K562 (cell line): ENCODE results near the gene STIM1. TPM values are rescaled to one million over a fixed set of nuclear protein-coding genes. Genes with fewer than 3 reads are reported as not detected.

ENCODE experiments used
- ATAC-seq: fragments of 200-7000 bp; cut with Tn5 transposase; 3 replicates; pipeline ENCODE4 v1.9.1; 2020; ENCODE audit warnings: moderate library complexity
- BruUV-seq: library from RNA; stranded (reverse); fragments of 400-500 nt; replicated peaks from 2 replicates; lab custom pipeline; 2021; lab: Mats Ljungman, UMichigan
- CTCF ChIA-PET: fragments of 300-600 bp; formaldehyde crosslinking; extraction: SDS; loops from one replicate; lab custom pipeline; 2021; ENCODE audit warnings: low intra/inter-chr PET ratio; lab: Yijun Ruan, JAX
- POLR2A ChIA-PET: fragments of 300-600, 350-650 bp; sonication (Branson Sonifier 250); formaldehyde crosslinking; extraction: SDS; loops from one replicate; lab custom pipeline; 2021; ENCODE audit warnings: antibody characterized with exemption, inconsistent platforms; lab: Yijun Ruan, JAX
- DNase-seq, 4 experiments: peaks; one replicate each; pipeline versions ENCODE4 v3.0.0 to v3.0.0-alpha.2; 2011 to 2018; ENCODE audit warnings: low spot score in 3 of 4, mixed read lengths in 3 of 4; ENCODE audit errors: extremely low read depth in 1 of 4
- FAIRE-seq: peaks from 2 replicates; lab custom pipeline; 2011; peaks lifted over from hg19 to GRCh38; lab: Jason Lieb, UNC
- H2AFZ ChIP-seq: 2 replicates; pipeline ENCODE4 v1.6.0; 2011; ENCODE audit warnings: low read depth, low read length, control low read depth, inconsistent platforms
- H3K27ac ChIP-seq: fragments of 200-600 bp; 3 replicates; pipeline ENCODE4 v1.8.0; 2011; ENCODE audit warnings: low read depth, mild to moderate bottlenecking, control low read depth, inconsistent platforms, low read length, moderate library complexity, mixed read lengths; ENCODE audit errors: extremely low read depth
- H3K27me3 ChIP-seq, 2 experiments: fragments of 300-600 bp in 1 of 2; 2 replicates in 1 of 2; 3 replicates in 1 of 2; pipeline versions ENCODE4 v1.6.0 to v1.8.0; 2011; ENCODE audit warnings: inconsistent platforms in 2 of 2, low read length in 2 of 2, mild to moderate bottlenecking in 1 of 2, mixed read lengths in 1 of 2, moderate library complexity in 1 of 2; ENCODE audit not compliant: control insufficient read depth in 2 of 2, insufficient read depth in 2 of 2
- H3K36me3 ChIP-seq: fragments of 300-600 bp; 3 replicates; pipeline ENCODE4 v1.8.0; 2011; ENCODE audit warnings: mild to moderate bottlenecking, low read length, inconsistent platforms; ENCODE audit not compliant: control insufficient read depth, insufficient read depth
- H3K4me1 ChIP-seq, 2 experiments: fragments of 200-600 bp in 1 of 2; replicated peaks in 1 of 2; 2 replicates in 1 of 2; 3 replicates in 1 of 2; pipeline versions ENCODE4 v1.5.1 to v1.8.0; 2011; ENCODE audit warnings: inconsistent platforms in 2 of 2, low read length in 2 of 2, mild to moderate bottlenecking in 1 of 2, mixed read lengths in 1 of 2, moderate library complexity in 1 of 2; ENCODE audit not compliant: control insufficient read depth in 2 of 2, insufficient read depth in 2 of 2
- H3K4me2 ChIP-seq: 2 replicates; pipeline ENCODE4 v1.6.1; 2011; ENCODE audit warnings: low read length, control low read depth, inconsistent platforms, mixed read lengths; ENCODE audit not compliant: insufficient read depth
- H3K4me3 ChIP-seq: fragments of 200-600 bp; sonication (generic), shearing (Covaris generic); 2 replicates; pipeline ENCODE4 v1.5.1; 2016; ENCODE audit warnings: control low read depth, inconsistent platforms
- H3K79me2 ChIP-seq: fragments of 200-600 bp; 3 replicates; pipeline ENCODE4 v1.8.0; 2011; ENCODE audit warnings: low read length, inconsistent platforms; ENCODE audit not compliant: control insufficient read depth, insufficient read depth
- H3K9ac ChIP-seq, 2 experiments: 2 replicates each; pipeline versions ENCODE4 v1.6.0 to v1.6.1; 2011; ENCODE audit warnings: low read depth in 2 of 2, low read length in 2 of 2, control low read depth in 1 of 2, inconsistent platforms in 1 of 2, mild to moderate bottlenecking in 1 of 2, mixed read lengths in 1 of 2; ENCODE audit not compliant: insufficient read depth in 1 of 2
- H3K9me1 ChIP-seq: one replicate; pipeline ENCODE4 v1.6.0; 2011; ENCODE audit warnings: inconsistent platforms, mild to moderate bottlenecking, low read length, moderate library complexity; ENCODE audit not compliant: control insufficient read depth, insufficient read depth
- H3K9me3 ChIP-seq: replicated peaks from 2 replicates; pipeline ENCODE4 v1.5.1; 2011; ENCODE audit warnings: low read depth, low read length, inconsistent platforms; ENCODE audit not compliant: control insufficient read depth, insufficient read depth
- H4K20me1 ChIP-seq: replicated peaks from 2 replicates; pipeline ENCODE4 v1.6.1; 2011; ENCODE audit warnings: low read length, inconsistent platforms, mixed read lengths; ENCODE audit not compliant: control insufficient read depth, insufficient read depth
- BMI1 ChIP-seq: fragments of 150-350 bp; IDR thresholded peaks from 2 replicates; pipeline ENCODE4 v1.6.1; 2014; ENCODE audit warnings: low read length
- CBFA2T3 ChIP-seq: fragments of 450-650 bp; IDR thresholded peaks from 2 replicates; pipeline ENCODE4 v1.6.1; 2017
- CREB3 ChIP-seq: fragments of 450-650 bp; conservative IDR thresholded peaks from 2 replicates; pipeline ENCODE4 v1.6.1; 2016; ENCODE audit warnings: missing genetic modification characterization, low read depth, mild to moderate bottlenecking, missing compliant biosample characterization, moderate library complexity
- E2F3 ChIP-seq: fragments of 250-450 bp; sonication (Bioruptor Pico); IDR thresholded peaks from 2 replicates; pipeline ENCODE4 v1.4.0; 2020; ENCODE audit warnings: mild to moderate bottlenecking
- GABPA ChIP-seq: fragments of 200-800 bp; sonication (Bioruptor generic); conservative IDR thresholded peaks from 2 replicates; pipeline ENCODE4 v1.6.1; 2016; ENCODE audit warnings: low read depth, missing genetic modification characterization, missing compliant biosample characterization
- GATA2 ChIP-seq: sonication (generic); formaldehyde crosslinking; IDR thresholded peaks from 2 replicates; pipeline ENCODE4 v1.4.0; 2020; ENCODE audit warnings: mild to moderate bottlenecking, missing genetic modification reagents
- MEF2A ChIP-seq: IDR thresholded peaks from 2 replicates; pipeline ENCODE4 v1.6.1; 2011; ENCODE audit warnings: low read depth, mild to moderate bottlenecking, low read length, moderate library complexity; ENCODE audit not compliant: control insufficient read depth
- PCBP1 ChIP-seq: fragments of 200-400 bp; formaldehyde crosslinking; IDR thresholded peaks from 2 replicates; pipeline ENCODE4 v1.6.1; 2018; ENCODE audit warnings: mild to moderate bottlenecking, low read depth, low read length; ENCODE audit not compliant: poor library complexity, severe bottlenecking
- PCBP2 ChIP-seq: fragments of 200-400 bp; formaldehyde crosslinking; IDR thresholded peaks from 2 replicates; pipeline ENCODE4 v1.6.1; 2018; ENCODE audit warnings: low read length, low read depth, mild to moderate bottlenecking, moderate library complexity; ENCODE audit not compliant: poor library complexity, severe bottlenecking
- RBM15 ChIP-seq: fragments of 200-400 bp; formaldehyde crosslinking; IDR thresholded peaks from 2 replicates; pipeline ENCODE4 v1.6.1; 2018; ENCODE audit warnings: mild to moderate bottlenecking, low read length, moderate library complexity; ENCODE audit not compliant: insufficient read depth
- RUNX1 ChIP-seq: sonication (generic); IDR thresholded peaks from 2 replicates; pipeline ENCODE4 v1.6.1; 2016; ENCODE audit warnings: antibody characterized with exemption, low read depth
- TCF7 ChIP-seq: sonication (generic); IDR thresholded peaks from 2 replicates; pipeline ENCODE4 v1.6.1; 2016; ENCODE audit warnings: antibody characterized with exemption, borderline replicate concordance
- YBX1 ChIP-seq: fragments of 450-650 bp; IDR thresholded peaks from 2 replicates; pipeline ENCODE4 v1.7.1; 2016; ENCODE audit warnings: mild to moderate bottlenecking
- ZNF239 ChIP-seq: fragments of 250-450 bp; sonication (Bioruptor Pico); IDR thresholded peaks from 2 replicates; pipeline ENCODE4 v1.4.0; 2020; ENCODE audit warnings: mild to moderate bottlenecking
- ZNF354B ChIP-seq: fragments of 250-450 bp; sonication (Bioruptor Pico); IDR thresholded peaks from 2 replicates; pipeline ENCODE4 v1.4.0; 2020
- WGBS: fragments of 100-300 bp; shearing (Covaris generic); methylation state at CpG from one replicate; pipeline ENCODE4 v1.1.6; 2016; ENCODE audit warnings: low coverage, mixed read lengths; ENCODE audit not compliant: insufficient coverage; ENCODE audit errors: missing lambda C conversion rate; 5-methylcytosine and 5-hydroxymethylcytosine counted together
- in situ Hi-C: fragments of 300-500 bp; cut with MboI; formaldehyde crosslinking; loops from 4 replicates; pipeline ENCODE4 v1.15.0; 2018; ENCODE audit warnings: inconsistent platforms, mixed read lengths
- intact Hi-C: fragments of 100-400 bp; cut with micrococcal nuclease; formaldehyde crosslinking; loops from 2 replicates; pipeline ENCODE4 v1.14.2; 2022
- polyA plus RNA-seq, 8 experiments: library from polyadenylated mRNA; depleted of rRNA in 4 of 8; stranded (reverse) in 5 of 8; unstranded in 3 of 8; fragments of >200 nt; fragmentation: Nextera tagmentation in 2 of 8; fragmentation: Illumina TruSeq in 1 of 8; extraction: Ambion mirVana in 2 of 8; extraction: Trizol in 1 of 8; gene quantifications; 2 replicates each; pipeline versions ENCODE4 v1.2.1 to v1.2.3, GENCODE V29; 2011 to 2014; ENCODE audit warnings: inconsistent platforms in 1 of 8, missing spikeins in 1 of 8
- total RNA-seq, 7 experiments: library from RNA; depleted of rRNA in 6 of 7; stranded (reverse); fragments of >200 nt in 6 of 7; fragmentation: Illumina TruSeq in 2 of 7; extraction: Trizol in 2 of 7; gene quantifications; 2 replicates each; pipeline versions ENCODE4 v1.2.1 to v1.2.3, GENCODE V29; 2011 to 2021; ENCODE audit warnings: low replicate concordance in 1 of 7
- TF ChIP-seq, protein P1 (sequence below), 2 experiments: fragments of 450-650 bp in 1 of 2; IDR thresholded peaks; 2 replicates each; pipeline ENCODE4 v1.6.1; 2011 to 2017; ENCODE audit warnings: low read depth in 2 of 2, antibody characterized with exemption in 1 of 2, borderline replicate concordance in 1 of 2, low read length in 1 of 2, mild to moderate bottlenecking in 1 of 2, mixed read lengths in 1 of 2; ENCODE audit not compliant: control insufficient read depth in 1 of 2

The STIM1 gene
- total and polyA plus RNA-seq, 9 of the 15 experiments (the other 6 are each of a cell fraction or from before 2014, with no cell fraction given) = 7.7 to 50.5 (median 22.5) TPM

DNA sequence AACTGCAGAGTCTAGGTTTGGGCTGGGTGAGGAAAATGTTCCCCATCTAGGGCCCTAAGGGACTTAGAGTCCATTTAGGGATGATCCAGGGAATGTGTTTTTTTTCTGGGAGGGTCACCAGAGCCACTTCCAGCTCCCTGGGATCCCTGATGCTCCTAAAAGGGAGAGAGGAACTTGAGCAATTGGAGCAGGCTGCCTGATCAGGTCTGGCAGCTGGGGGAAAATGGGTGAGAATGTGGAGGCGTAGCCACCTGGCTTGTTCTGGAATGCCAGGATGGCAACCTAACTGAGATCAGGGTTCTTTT lies 45.9 kb upstream of the STIM1 start:
- H3K4me2 ChIP-seq = peak overlapping the region; percentile 86; the same call in 1 of the 2 replicates
- no peak for DNase-seq
- H3K9me1 ChIP-seq = no peaks in the 10 kb centered on the region
- ChIA-PET POLR2A (interaction anchor here (0.9 to 2.7 kb wide), 6 partner anchors 9 to 32 kb away, joined by 3 to 22 read pairs (median 3); partner anchors contain the start of genes NUP98 and RHOG), CTCF (interaction anchor here (0.6 kb wide), 1 partner anchor 325 kb away, joined by 3 read pairs; no protein-coding TSS in a partner anchor)
- peaks cover 11% of the 10 kb centered on the region for H3K36me3 ChIP-seq
- TF ChIP-seq RBM15 (no peak), PCBP1 (no peak), TCF7 (no peak), YBX1 (no peak), GATA2 (CRISPR knock-in tag) (no peak), MEF2A (no peak), ZNF239 (CRISPR knock-in tag) (no peak), RUNX1 (no peak), BMI1 (no peak), PCBP2 (no peak), CBFA2T3 (no peak), ZNF354B (CRISPR knock-in tag) (no peak), CREB3 (tag) (no peak), GABPA (tag) (no peak), E2F3 (CRISPR knock-in tag) (no peak)
- TF ChIP-seq, protein P1, sequence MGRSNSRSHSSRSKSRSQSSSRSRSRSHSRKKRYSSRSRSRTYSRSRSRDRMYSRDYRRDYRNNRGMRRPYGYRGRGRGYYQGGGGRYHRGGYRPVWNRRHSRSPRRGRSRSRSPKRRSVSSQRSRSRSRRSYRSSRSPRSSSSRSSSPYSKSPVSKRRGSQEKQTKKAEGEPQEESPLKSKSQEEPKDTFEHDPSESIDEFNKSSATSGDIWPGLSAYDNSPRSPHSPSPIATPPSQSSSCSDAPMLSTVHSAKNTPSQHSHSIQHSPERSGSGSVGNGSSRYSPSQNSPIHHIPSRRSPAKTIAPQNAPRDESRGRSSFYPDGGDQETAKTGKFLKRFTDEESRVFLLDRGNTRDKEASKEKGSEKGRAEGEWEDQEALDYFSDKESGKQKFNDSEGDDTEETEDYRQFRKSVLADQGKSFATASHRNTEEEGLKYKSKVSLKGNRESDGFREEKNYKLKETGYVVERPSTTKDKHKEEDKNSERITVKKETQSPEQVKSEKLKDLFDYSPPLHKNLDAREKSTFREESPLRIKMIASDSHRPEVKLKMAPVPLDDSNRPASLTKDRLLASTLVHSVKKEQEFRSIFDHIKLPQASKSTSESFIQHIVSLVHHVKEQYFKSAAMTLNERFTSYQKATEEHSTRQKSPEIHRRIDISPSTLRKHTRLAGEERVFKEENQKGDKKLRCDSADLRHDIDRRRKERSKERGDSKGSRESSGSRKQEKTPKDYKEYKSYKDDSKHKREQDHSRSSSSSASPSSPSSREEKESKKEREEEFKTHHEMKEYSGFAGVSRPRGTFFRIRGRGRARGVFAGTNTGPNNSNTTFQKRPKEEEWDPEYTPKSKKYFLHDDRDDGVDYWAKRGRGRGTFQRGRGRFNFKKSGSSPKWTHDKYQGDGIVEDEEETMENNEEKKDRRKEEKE (IDR thresholded peaks at IDR 0.05; ENCODE audit: borderline replicate concordance in 1 of 2, control insufficient read depth in 1 of 2, low read depth in 2 of 2, low read length in 1 of 2) = no peak
- TF ChIP-seq, all 486 proteins: peak for 0
- Histone ChIP-seq H3K9me3 (no peaks in the 10 kb centered on the region), H3K79me2 (peaks cover 6% of the 10 kb centered on the region), H4K20me1 (no peaks in the 10 kb centered on the region), H3K27me3 (no peaks in the 10 kb centered on the region), H3K27ac (no peak overlapping the region), H3K4me3 (no peak overlapping the region), H3K9ac (peak overlapping the region in 1 of 2 experiments; percentile 11; a peak in 1 of 4 replicates), H2AFZ (no peak overlapping the region), H3K4me1 (peaks cover 7 to 19% of the 10 kb centered on the region in 2 experiments; a peak in 3 of 5 replicates)
- BruUV-seq = no TSS peak
- FAIRE-seq (no peak), ATAC-seq (no peak)
- intact Hi-C loops = no loop called here
- in situ Hi-C loops = loop anchor here (25.0 kb wide), 1 partner anchor 347 kb away; no protein-coding TSS in a partner anchor
- 90% methylated on average over 1 of the region's 1 CpG for WGBS
